Thyroid gland (tissue), 4 donors: ENCODE results near the gene CTNNA3. TPM values are rescaled to one million over a fixed set of nuclear protein-coding genes. Genes with fewer than 3 reads are reported as not detected.

Source experiments
- DNase-seq, 2 donors: peaks; one replicate each; pipeline ENCODE4 v3.0.0-alpha.2; 2019
- H3K27ac ChIP-seq, 3 donors: fragments of 200-600 bp; sonication (generic); 1 replicate in 2 of 3; 2 replicates in 1 of 3; pipeline ENCODE4 v1.5.1; 2016 to 2019; ENCODE audit warnings: mild to moderate bottlenecking in 1 of 3, moderate library complexity in 1 of 3
- H3K27me3 ChIP-seq: fragments of 200-600 bp; sonication (generic); one replicate; pipeline ENCODE4 v1.5.1; 2019
- H3K36me3 ChIP-seq, 2 donors: fragments of 200-600 bp; sonication (generic); one replicate each; pipeline ENCODE4 v1.5.1; 2016 to 2019
- H3K4me1 ChIP-seq, 2 donors: fragments of 200-600 bp; sonication (generic); one replicate each; pipeline ENCODE4 v1.5.1; 2017 to 2019
- H3K4me3 ChIP-seq, 3 donors: fragments of 200-600 bp; sonication (generic); replicated peaks in 1 of 3; 1 replicate in 2 of 3; 2 replicates in 1 of 3; pipeline ENCODE4 v1.5.1; 2016; ENCODE audit warnings: mild to moderate bottlenecking in 1 of 3
- H3K9me3 ChIP-seq: fragments of 200-600 bp; sonication (generic); one replicate; pipeline ENCODE4 v1.5.1; 2017
- POLR2A ChIP-seq, 2 donors: fragments of 450-650 bp; IDR thresholded peaks; one replicate each; pipeline ENCODE4 v1.6.1; 2017; ENCODE audit warnings: antibody characterized with exemption in 2 of 2, mild to moderate bottlenecking in 2 of 2, moderate library complexity in 1 of 2
- WGBS, 2 donors: methylation state at CpG; one replicate each; pipeline ENCODE4 v1.1.5; 2017; 5-methylcytosine and 5-hydroxymethylcytosine counted together
- intact Hi-C: fragments of 100-400 bp; cut with DNase I; formaldehyde crosslinking; loops from one replicate; pipeline ENCODE4 v1.15.1; 2023
- total RNA-seq, 4 donors: library from RNA; depleted of rRNA; stranded (reverse); fragments of >200 nt; gene quantifications; one replicate each; pipeline ENCODE4 v1.2.3, GENCODE V29; 2016
- TF ChIP-seq, protein P1 (sequence below), 6 experiments: fragments of 200-600 bp in 3 of 6; fragments of 450-650 bp in 3 of 6; sonication (generic) in 3 of 6; IDR thresholded peaks; one replicate each; pipeline ENCODE4 v1.5.1; 2016 to 2019; ENCODE audit warnings: antibody characterized with exemption in 6 of 6, mild to moderate bottlenecking in 2 of 6, inconsistent platforms in 1 of 6, moderate library complexity in 1 of 6

CTNNA3 gene
- total RNA-seq, 4 donors from 2014 or later = 0.11 to 0.79 (median 0.13) TPM; not detected in 1

DNA sequence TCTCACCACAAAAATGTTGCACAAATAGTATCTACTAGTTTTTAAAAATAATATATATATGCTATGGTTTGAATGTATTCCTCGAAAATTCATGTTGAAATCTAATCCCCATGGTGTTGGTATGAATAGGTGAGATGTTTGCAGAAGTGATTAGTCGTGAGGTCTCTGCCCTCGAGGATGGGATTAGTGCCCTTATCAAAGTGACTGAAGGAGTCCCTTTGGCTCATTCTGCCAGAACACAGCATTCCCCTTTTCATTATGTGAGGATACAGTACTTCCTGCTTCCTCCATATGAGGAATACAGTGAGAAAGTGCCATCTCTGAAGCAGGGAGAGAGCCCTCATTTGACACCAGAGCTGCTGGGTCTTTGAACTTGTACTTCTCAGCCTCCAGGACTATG is 1547.7 kb downstream of the CTNNA3 start:
- Histone ChIP-seq H3K36me3 (no peaks in the 10 kb centered on the region), H3K27me3 (no peaks in the 10 kb centered on the region), H3K4me3 (no peak overlapping the region), H3K27ac (no peak overlapping the region), H3K4me1 (peaks cover 0 to 8% of the 10 kb centered on the region in 2 donors), H3K9me3 (no peaks in the 10 kb centered on the region)
- 69 to 77% methylated on average over 3 of the region's 3 CpGs for WGBS, 2 donors
- intact Hi-C loops = no loop called here
- DNase-seq = no peak
- TF ChIP-seq, protein P1, sequence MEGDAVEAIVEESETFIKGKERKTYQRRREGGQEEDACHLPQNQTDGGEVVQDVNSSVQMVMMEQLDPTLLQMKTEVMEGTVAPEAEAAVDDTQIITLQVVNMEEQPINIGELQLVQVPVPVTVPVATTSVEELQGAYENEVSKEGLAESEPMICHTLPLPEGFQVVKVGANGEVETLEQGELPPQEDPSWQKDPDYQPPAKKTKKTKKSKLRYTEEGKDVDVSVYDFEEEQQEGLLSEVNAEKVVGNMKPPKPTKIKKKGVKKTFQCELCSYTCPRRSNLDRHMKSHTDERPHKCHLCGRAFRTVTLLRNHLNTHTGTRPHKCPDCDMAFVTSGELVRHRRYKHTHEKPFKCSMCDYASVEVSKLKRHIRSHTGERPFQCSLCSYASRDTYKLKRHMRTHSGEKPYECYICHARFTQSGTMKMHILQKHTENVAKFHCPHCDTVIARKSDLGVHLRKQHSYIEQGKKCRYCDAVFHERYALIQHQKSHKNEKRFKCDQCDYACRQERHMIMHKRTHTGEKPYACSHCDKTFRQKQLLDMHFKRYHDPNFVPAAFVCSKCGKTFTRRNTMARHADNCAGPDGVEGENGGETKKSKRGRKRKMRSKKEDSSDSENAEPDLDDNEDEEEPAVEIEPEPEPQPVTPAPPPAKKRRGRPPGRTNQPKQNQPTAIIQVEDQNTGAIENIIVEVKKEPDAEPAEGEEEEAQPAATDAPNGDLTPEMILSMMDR (IDR thresholded peaks at IDR 0.05) = no peak
- TF ChIP-seq POLR2A (IDR thresholded peaks at IDR 0.05) = no peak

DNA sequence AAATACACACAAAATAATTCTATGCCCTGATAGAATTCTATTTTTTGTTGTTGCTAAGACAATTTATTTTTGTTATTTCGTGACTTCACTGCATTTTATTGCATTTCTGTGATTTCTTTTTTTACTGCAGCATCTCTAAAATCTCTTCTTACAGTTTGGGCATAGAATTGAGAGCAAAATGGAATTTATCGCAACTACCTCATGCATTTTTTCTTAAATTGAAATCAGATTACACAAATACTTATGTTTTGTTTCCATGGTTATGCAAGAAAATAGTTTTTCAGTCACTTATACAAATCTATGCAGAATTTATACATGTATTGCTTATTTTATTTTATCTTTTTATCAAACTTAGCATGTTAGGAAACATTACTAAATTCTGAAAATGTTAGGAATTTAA is 1552.0 kb downstream of the CTNNA3 start:
- intact Hi-C loops = no loop called here
- 80 to 90% methylated on average over 2 of the region's 2 CpGs for WGBS, 2 donors
- H3K9me3 ChIP-seq = no peaks in the 10 kb centered on the region

GRCh38 chr10:66102756-66103155 is 1593.2 kb downstream of the CTNNA3 start:
- Histone ChIP-seq H3K4me1 (no peaks in the 10 kb centered on the region), H3K4me3 (no peak overlapping the region), H3K27me3 (no peaks in the 10 kb centered on the region), H3K27ac (no peak overlapping the region), H3K36me3 (no peaks in the 10 kb centered on the region), H3K9me3 (no peaks in the 10 kb centered on the region)
- intact Hi-C loops = no loop called here
- TF ChIP-seq, protein P1 (IDR thresholded peaks at IDR 0.05) = no peak
- no peak for TF ChIP-seq POLR2A (IDR thresholded peaks at IDR 0.05)
- WGBS, 2 donors = 79 to 87% methylated on average over 3 of the region's 3 CpGs
- DNase-seq = no peak

More for the DNA sequence above, 1552.0 kb downstream of the CTNNA3 start:
- Histone ChIP-seq H3K27me3 (no peaks in the 10 kb centered on the region), H3K27ac (no peak overlapping the region), H3K36me3 (no peaks in the 10 kb centered on the region), H3K4me1 (no peaks in the 10 kb centered on the region), H3K4me3 (no peak overlapping the region)
- no peak for TF ChIP-seq POLR2A (IDR thresholded peaks at IDR 0.05)
- TF ChIP-seq, protein P1 (IDR thresholded peaks at IDR 0.05) = no peak
- DNase-seq = no peak

DNA sequence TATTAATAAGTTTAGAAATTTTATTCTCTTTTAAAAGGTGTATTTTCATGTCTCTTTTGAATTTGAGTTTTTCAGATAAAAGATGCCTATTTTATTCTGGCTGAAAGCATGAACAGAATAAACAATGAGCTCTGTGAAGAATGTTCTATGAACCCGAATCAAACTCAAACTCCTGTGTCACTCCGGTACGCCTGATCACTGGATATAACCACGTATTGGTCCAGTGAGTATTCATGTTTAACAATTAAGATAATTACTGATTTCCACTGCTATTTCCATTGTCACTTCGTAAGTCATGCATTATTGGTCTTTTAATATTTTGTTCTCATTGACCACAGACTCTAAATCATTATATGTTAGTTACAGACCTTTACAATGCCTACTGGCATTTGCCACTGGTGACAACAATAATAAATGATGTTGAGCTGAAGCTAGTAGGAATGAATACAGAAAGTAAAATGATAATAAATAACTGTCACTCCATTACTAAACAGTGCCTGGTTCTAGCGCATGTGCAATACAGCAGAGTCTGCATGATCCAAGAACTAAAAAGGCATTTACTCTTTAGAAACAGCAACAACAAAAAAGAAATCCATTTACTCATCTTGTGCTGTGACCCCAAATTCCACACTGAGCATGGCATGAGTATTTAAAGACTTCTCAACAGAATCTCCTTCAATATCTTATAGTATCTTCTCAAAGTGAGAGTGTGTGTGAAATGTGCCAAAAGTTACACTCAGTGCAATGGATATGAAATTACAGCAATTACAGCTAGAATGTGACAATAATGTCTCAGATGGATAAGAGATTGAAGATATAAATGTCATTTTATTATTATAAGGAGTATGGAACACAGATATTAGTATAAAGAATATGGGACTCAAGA is 1597.2 kb downstream of the CTNNA3 start:
- 72 to 78% methylated on average over 6 of the region's 6 CpGs for WGBS, 2 donors

DNA sequence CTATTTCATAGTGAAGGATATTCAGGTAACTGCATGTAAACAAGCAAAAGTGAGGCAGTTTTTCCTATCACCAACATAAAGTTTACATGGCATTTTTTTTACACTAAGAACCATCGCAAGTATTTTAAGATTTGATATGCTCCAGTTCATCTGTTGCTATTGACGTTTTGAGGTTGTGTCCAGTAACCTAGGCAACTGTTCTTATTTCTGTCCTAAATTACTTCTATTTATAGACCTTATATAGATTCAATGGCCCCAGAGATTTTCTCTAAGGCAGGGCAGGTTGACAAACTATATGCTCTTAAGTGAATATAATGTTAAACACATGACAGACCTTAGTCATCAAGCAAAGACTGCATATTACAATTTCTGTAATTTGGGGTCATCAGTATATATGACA is 1600.4 kb downstream of the CTNNA3 start:
- H3K4me1 ChIP-seq = no peaks in the 10 kb centered on the region
- no peak overlapping the region for H3K4me3 ChIP-seq
- 46 to 48% methylated on average over 2 of the region's 2 CpGs for WGBS, 2 donors
- no peaks in the 10 kb centered on the region for H3K9me3 ChIP-seq
- TF ChIP-seq POLR2A (IDR thresholded peaks at IDR 0.05) = no peak
- TF ChIP-seq, protein P1 (IDR thresholded peaks at IDR 0.05) = no peak
- no peaks in the 10 kb centered on the region for H3K36me3 ChIP-seq
- DNase-seq = no peak
- H3K27me3 ChIP-seq = no peaks in the 10 kb centered on the region
- no peak overlapping the region for H3K27ac ChIP-seq
- intact Hi-C loops = no loop called here

More for the DNA sequence above, 1597.2 kb downstream of the CTNNA3 start:
- intact Hi-C loops = no loop called here
- no peak overlapping the region for H3K27ac ChIP-seq
- H3K4me3 ChIP-seq = no peak overlapping the region
- H3K9me3 ChIP-seq = no peaks in the 10 kb centered on the region
- no peak for DNase-seq
- H3K27me3 ChIP-seq = no peaks in the 10 kb centered on the region
- TF ChIP-seq, protein P1 (IDR thresholded peaks at IDR 0.05) = no peak
- no peak for TF ChIP-seq POLR2A (IDR thresholded peaks at IDR 0.05)
- H3K36me3 ChIP-seq = no peaks in the 10 kb centered on the region
- no peaks in the 10 kb centered on the region for H3K4me1 ChIP-seq
